Ascending aorta (tissue), 2 donors: ENCODE data around the gene RBM39. TPM values are rescaled to one million over a fixed set of nuclear protein-coding genes. Genes with fewer than 3 reads are reported as not detected.

Experiments used
- DNase-seq, 2 donors: peaks; one replicate each; pipeline ENCODE4 v3.0.0-alpha.2; 2019; ENCODE audit warnings: low spot score in 2 of 2
- H3K27ac ChIP-seq, 2 donors: fragments of 200-600 bp; sonication (generic); one replicate each; pipeline ENCODE4 v1.5.1; 2016 to 2017; ENCODE audit warnings: mild to moderate bottlenecking in 1 of 2
- H3K27me3 ChIP-seq: fragments of 200-600 bp; sonication (generic); one replicate; pipeline ENCODE4 v1.5.1; 2017
- H3K36me3 ChIP-seq, 2 donors: fragments of 200-600 bp; sonication (generic); one replicate each; pipeline ENCODE4 v1.5.1; 2016
- H3K4me1 ChIP-seq, 2 donors: fragments of 200-600 bp; sonication (generic); one replicate each; pipeline ENCODE4 v1.5.1; 2016 to 2017; ENCODE audit warnings: mild to moderate bottlenecking in 1 of 2
- H3K4me3 ChIP-seq, 2 donors: fragments of 200-600 bp; sonication (generic); one replicate each; pipeline ENCODE4 v1.5.1; 2016 to 2017; ENCODE audit warnings: mild to moderate bottlenecking in 1 of 2
- H3K9me3 ChIP-seq, 2 donors: fragments of 200-600 bp; sonication (generic); one replicate each; pipeline ENCODE4 v1.5.1; 2016
- CTCF ChIP-seq, 3 experiments: fragments of 200-600 bp in 2 of 3; fragments of 450-650 bp in 1 of 3; sonication (generic) in 2 of 3; IDR thresholded peaks; one replicate each; pipeline ENCODE4 v1.5.1; 2016 to 2019; ENCODE audit warnings: antibody characterized with exemption in 3 of 3, mild to moderate bottlenecking in 1 of 3, moderate library complexity in 1 of 3
- intact Hi-C: fragments of 100-400 bp; cut with DNase I; formaldehyde crosslinking; loops from one replicate; pipeline ENCODE4 v1.15.1; 2023
- total RNA-seq: library from RNA; depleted of rRNA; stranded (reverse); fragments of >200 nt; gene quantifications from one replicate; pipeline ENCODE4 v1.1.0, GENCODE V29; 2016

RBM39 gene
- total RNA-seq, 1 donor from 2014 or later: 232 TPM

- no peak overlapping the region for H3K27ac ChIP-seq
- H3K4me1 ChIP-seq: peaks cover 15 to 68% of the 10 kb centered on the region in 2 donors
- no peaks in the 10 kb centered on the region for H3K9me3 ChIP-seq
- no peaks in the 10 kb centered on the region for H3K27me3 ChIP-seq
- DNase-seq: no peak
- intact Hi-C loops: loop anchor here (2.0 kb wide), 1 partner anchor 15 kb away; no protein-coding TSS in a partner anchor
- H3K36me3 ChIP-seq: peaks cover 74 to 97% of the 10 kb centered on the region in 2 donors
- H3K4me3 ChIP-seq: peak overlapping the region in 1 of 2 donors; percentile 19
- no peak for TF ChIP-seq CTCF (IDR thresholded peaks at IDR 0.05)
Measured at GRCh38 chr20:35735826-35736470, 6.1 kb downstream of the RBM39 start.

GRCh38 chr20:35734777-35735649, 7.0 kb downstream of the RBM39 start:
- peaks cover 11 to 72% of the 10 kb centered on the region in 2 donors for H3K4me1 ChIP-seq
- peak overlapping the region in 1 of 2 donors; percentile 13 for H3K27ac ChIP-seq
- intact Hi-C loops: loop anchor here (2.0 kb wide), 1 partner anchor 14 kb away; no protein-coding TSS in a partner anchor
- H3K27me3 ChIP-seq: no peaks in the 10 kb centered on the region
- H3K9me3 ChIP-seq: no peaks in the 10 kb centered on the region
- no peak overlapping the region for H3K4me3 ChIP-seq
- no peak for DNase-seq
- peaks cover 78 to 99% of the 10 kb centered on the region in 2 donors for H3K36me3 ChIP-seq
- no peak for TF ChIP-seq CTCF (IDR thresholded peaks at IDR 0.05)

- Histone ChIP-seq H3K4me3 (no peak overlapping the region), H3K36me3 (peaks cover 83 to 99% of the 10 kb centered on the region in 2 donors), H3K27me3 (no peaks in the 10 kb centered on the region), H3K9me3 (no peaks in the 10 kb centered on the region), H3K27ac (peak overlapping the region in 1 of 2 donors; percentile 13), H3K4me1 (peaks cover 11 to 70% of the 10 kb centered on the region in 2 donors)
- DNase-seq: no peak
- intact Hi-C loops: loop anchor here (2.0 kb wide), 1 partner anchor 14 kb away; no protein-coding TSS in a partner anchor
- no peak for TF ChIP-seq CTCF (IDR thresholded peaks at IDR 0.05)
Measured at GRCh38 chr20:35734374-35734773, 7.7 kb downstream of the RBM39 start.

- no peak for TF ChIP-seq CTCF (IDR thresholded peaks at IDR 0.05)
- Histone ChIP-seq H3K9me3 (no peaks in the 10 kb centered on the region), H3K4me3 (no peak overlapping the region), H3K27me3 (no peaks in the 10 kb centered on the region), H3K36me3 (peaks cover 87 to 100% of the 10 kb centered on the region in 2 donors), H3K4me1 (peaks cover 5 to 58% of the 10 kb centered on the region in 2 donors), H3K27ac (no peak overlapping the region)
- DNase-seq: no peak
- intact Hi-C loops: no loop called here
Measured at GRCh38 chr20:35732644-35732982, 9.4 kb downstream of the RBM39 start.

DNA sequence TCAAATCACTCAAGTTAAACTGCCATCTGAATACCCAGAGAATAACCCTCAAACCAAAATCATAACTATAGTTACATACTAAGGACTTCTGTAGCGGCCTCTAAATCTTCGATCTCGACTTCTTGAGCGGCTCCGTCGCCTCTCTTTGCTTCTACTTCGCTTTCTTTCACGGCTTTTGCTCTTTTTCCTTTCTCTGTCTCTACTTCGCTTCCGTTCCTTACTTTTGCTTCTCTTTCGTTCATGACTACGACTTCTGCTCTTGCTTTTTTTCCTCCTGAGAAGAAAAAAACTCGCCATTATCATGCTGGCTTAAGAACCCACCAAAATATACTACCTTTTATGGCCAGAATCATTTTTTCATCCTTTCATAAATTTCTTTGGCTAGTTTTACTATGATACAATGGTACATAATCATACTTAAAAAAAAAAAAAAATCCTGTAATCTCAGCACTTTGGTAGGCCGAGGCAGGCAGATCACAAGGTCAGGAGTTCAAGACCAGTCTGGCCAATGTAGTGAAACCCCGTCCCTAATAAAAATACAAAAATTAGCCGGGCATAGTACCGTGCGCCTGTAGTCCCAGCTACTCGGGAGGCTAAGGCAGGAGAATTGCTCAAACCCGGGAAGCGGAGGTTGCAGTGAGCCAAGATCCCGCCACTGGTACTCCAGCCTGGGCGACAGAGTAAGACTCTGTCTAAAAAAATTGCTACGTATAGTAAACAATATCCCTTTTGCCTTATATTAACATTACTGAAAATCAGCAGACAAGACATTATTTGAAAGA, 10.0 kb downstream of the RBM39 start:
- peaks cover 5 to 57% of the 10 kb centered on the region in 2 donors for H3K4me1 ChIP-seq
- H3K9me3 ChIP-seq: no peaks in the 10 kb centered on the region
- H3K27ac ChIP-seq: no peak overlapping the region
- intact Hi-C loops: no loop called here
- H3K27me3 ChIP-seq: no peaks in the 10 kb centered on the region
- peaks cover 86 to 100% of the 10 kb centered on the region in 2 donors for H3K36me3 ChIP-seq
- TF ChIP-seq CTCF (IDR thresholded peaks at IDR 0.05): no peak
- DNase-seq: no peak
- no peak overlapping the region for H3K4me3 ChIP-seq
